HFFc6 (cell line): ENCODE data around the gene SYT8. TPM values are rescaled to one million over a fixed set of nuclear protein-coding genes. Genes with fewer than 3 reads are reported as not detected.
A peak's percentile ranks its signal among the peaks of the same experiment; 100 is the strongest.

Experiments used
- DNase-seq: peaks from one replicate; pipeline ENCODE4 v3.0.0-alpha.2; 2018
- H3K27ac Mint-ChIP-seq: 2 replicates; pipeline ENCODE4 v1.8.0; 2020; ENCODE audit warnings: mild to moderate bottlenecking, mixed read lengths
- H3K27me3 Mint-ChIP-seq: 2 replicates; pipeline ENCODE4 v1.8.0; 2021; ENCODE audit warnings: mild to moderate bottlenecking, moderate library complexity, mixed read lengths; ENCODE audit not compliant: insufficient read depth
- H3K36me3 Mint-ChIP-seq: 2 replicates; pipeline ENCODE4 v1.8.0; 2021; ENCODE audit warnings: low read depth, mixed read lengths
- H3K4me1 Mint-ChIP-seq: 2 replicates; pipeline ENCODE4 v1.8.0; 2020; ENCODE audit warnings: low read depth, mixed read lengths
- H3K4me3 Mint-ChIP-seq: 2 replicates; pipeline ENCODE4 v1.8.0; 2020; ENCODE audit warnings: mild to moderate bottlenecking, moderate library complexity, mixed read lengths
- H3K9me3 Mint-ChIP-seq: 2 replicates; pipeline ENCODE4 v1.8.0; 2020; ENCODE audit warnings: mild to moderate bottlenecking, mixed read lengths
- CTCF ChIP-seq: fragments of 200-600 bp; sonication (generic); IDR thresholded peaks from 2 replicates; pipeline ENCODE4 v1.5.0; 2021; ENCODE audit warnings: antibody characterized with exemption, mild to moderate bottlenecking
- total RNA-seq, 6 experiments: library from RNA; stranded (reverse); fragmentation: NEBNext Ultra II Directional; extraction: Animal tissue kit (Norgen Biotek cat#: 25700); gene quantifications; 2 replicates in 1 of 6; 3 replicates in 5 of 6; pipeline ENCODE4 v1.2.3, GENCODE V29; 2021

The SYT8 gene
- total RNA-seq, 6 experiments from 2014 or later = not detected

DNA sequence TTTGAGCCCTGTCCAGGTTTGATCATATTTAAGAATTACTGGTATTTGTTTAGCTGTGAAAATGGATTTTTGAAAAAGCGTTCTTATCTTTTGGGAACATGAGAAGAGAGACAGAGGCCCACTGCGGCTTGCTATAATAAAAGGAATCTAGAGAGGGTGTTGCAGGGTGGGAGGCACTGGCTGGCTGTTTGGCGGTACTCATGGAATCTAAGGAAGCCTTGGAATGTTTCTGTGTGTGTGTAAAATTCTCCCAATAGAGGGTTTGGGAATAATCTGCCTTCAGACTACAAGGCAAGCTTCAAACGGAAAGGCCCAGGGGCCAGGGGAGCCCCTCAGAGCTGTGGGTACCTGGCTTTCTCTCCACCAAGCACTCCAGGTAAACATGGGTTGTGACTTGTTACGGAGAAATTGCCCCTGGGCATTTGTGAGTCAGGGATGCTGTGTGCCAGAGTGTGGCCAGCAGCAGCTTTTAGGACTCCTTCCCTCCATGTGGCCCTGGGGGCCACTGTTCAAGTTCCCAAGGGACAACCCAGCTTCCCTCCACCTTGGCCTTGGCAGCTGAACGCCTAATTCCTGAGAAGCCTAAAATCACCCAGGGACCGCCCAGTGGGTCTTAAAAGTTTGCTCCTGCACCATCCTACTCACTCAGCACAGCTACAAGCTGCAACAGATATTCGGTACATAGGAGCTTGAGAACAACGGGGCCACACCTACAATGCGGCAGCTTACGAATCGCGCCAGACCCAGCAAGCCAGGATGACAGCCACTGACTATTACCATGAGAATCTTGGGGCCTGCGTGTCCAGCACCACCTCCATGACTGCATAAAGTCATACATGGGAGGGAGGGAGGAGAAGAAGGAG is 14.1 kb upstream of the SYT8 start:
- Mint-ChIP-seq H3K36me3 (no peaks in the 10 kb centered on the region), H3K4me3 (no peak overlapping the region), H3K27ac (no peak overlapping the region), H3K27me3 (peaks cover 16% of the 10 kb centered on the region), H3K4me1 (peaks cover 7% of the 10 kb centered on the region; the same call in 1 of the 2 replicates), H3K9me3 (no peaks in the 10 kb centered on the region; the same call in none of the 2 replicates)
- no peak for TF ChIP-seq CTCF
- DNase-seq = peak; percentile 7

- no peak for DNase-seq
- TF ChIP-seq CTCF = no peak
- H3K27ac Mint-ChIP-seq = no peak overlapping the region
- no peak overlapping the region for H3K4me3 Mint-ChIP-seq
- H3K9me3 Mint-ChIP-seq = no peaks in the 10 kb centered on the region; the same call in none of the 2 replicates
- no peaks in the 10 kb centered on the region for H3K36me3 Mint-ChIP-seq
- peaks cover 10% of the 10 kb centered on the region; the same call in 1 of the 2 replicates for H3K27me3 Mint-ChIP-seq
- H3K4me1 Mint-ChIP-seq = peaks cover 7% of the 10 kb centered on the region; the same call in 1 of the 2 replicates
Observed at GRCh38 chr11:1821562-1821961, 13.2 kb upstream of the SYT8 start.

- Mint-ChIP-seq H3K27me3 (peaks cover 9% of the 10 kb centered on the region), H3K4me1 (peaks cover 16% of the 10 kb centered on the region), H3K9me3 (no peaks in the 10 kb centered on the region; the same call in none of the 2 replicates), H3K36me3 (no peaks in the 10 kb centered on the region), H3K27ac (no peak overlapping the region), H3K4me3 (no peak overlapping the region)
- no peak for TF ChIP-seq CTCF
- no peak for DNase-seq
Observed at GRCh38 chr11:1822648-1823375, 12.0 kb upstream of the SYT8 start.

DNA sequence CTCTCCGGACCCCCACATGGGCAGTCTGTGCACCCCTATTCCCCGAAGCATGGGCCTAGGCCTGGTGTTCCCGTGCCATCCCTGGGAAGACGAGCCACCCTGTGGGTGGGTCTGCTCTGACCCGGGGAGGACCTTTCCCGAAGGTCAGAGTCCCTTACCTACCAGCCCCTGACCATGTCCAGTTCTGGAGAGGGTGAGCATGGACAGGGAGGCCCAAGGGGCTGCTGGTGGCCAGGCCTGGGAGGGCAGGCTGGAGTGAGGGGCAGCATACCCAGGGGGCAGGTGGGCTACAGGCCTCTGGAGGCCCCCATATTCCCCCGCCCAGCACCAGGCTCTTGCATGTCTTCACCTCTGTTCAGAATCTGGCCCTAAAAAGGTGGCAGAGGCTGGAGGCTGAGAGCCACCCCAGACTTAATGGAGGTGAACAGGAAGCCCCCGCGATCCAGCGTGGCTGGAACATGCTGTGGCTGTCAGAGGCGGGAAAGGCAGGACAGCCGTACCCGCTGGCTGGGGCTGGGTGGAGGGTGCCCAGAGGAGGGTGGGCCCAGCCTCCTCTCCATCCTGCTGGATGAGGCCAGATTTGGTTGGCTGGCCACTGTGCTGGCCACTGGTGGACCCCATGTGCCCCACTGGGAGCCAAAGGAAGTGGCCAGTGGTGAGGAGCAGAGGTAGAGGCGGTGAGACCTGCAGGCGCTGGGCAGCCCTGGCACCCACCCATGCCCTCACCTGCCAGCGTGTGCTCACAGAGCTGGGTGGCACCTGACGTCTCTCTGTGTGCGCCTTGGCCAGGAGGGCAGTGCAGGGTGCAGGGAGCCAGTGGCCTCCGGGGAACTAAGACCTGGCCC is 11.2 kb upstream of the SYT8 start:
- no peaks in the 10 kb centered on the region for H3K36me3 Mint-ChIP-seq
- H3K27ac Mint-ChIP-seq = no peak overlapping the region
- TF ChIP-seq CTCF = no peak
- H3K4me3 Mint-ChIP-seq = no peak overlapping the region
- no peak for DNase-seq
- peaks cover 11% of the 10 kb centered on the region for H3K27me3 Mint-ChIP-seq
- peaks cover 17% of the 10 kb centered on the region for H3K4me1 Mint-ChIP-seq
- no peaks in the 10 kb centered on the region; the same call in none of the 2 replicates for H3K9me3 Mint-ChIP-seq
